SK-N-MC (cell line): ENCODE measurements around the gene MTX1.

ENCODE experiments used
- EZH2 ChIP-seq: fragments of 200-600 bp; sonication (generic); IDR thresholded peaks from one replicate; pipeline ENCODE4 v1.6.1; 2017; ENCODE audit warnings: antibody characterized with exemption
- FOXP2 ChIP-seq: optimal IDR thresholded peaks from 2 replicates; pipeline ENCODE3; 2011; ENCODE audit warnings: mild to moderate bottlenecking, moderate library complexity; ENCODE audit not compliant: insufficient read depth; ENCODE audit errors: extremely low read length, control extremely low read depth
- POLR2AphosphoS5 ChIP-seq: IDR thresholded peaks from 2 replicates; pipeline ENCODE4 v1.6.1; 2012; ENCODE audit warnings: mild to moderate bottlenecking, low read depth, low read length, borderline replicate concordance

DNA sequence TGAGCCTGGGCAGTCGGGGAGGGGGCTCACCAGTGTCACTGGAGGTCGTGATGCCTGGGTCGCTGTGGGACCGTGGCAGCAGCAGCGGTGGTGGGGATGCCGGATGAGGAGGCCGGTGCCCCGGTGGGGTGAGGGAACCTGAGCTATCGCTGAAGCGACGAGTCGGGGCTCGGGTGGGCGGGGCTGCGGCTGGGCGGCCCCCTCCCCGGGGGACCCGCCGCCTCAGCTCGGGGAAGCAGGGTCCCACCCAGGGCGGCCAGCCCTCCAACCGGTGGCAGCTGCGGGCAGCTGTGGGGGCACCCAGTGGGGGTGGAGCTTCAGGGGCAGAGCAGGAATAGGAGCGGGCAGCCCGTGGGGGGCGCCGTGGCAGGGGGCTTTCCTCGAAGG lies 41.7 kb downstream of the MTX1 start:
- TF ChIP-seq EZH2 (no peak), POLR2AphosphoS5 (no peak), FOXP2 (no peak)
